Activated naive CD4-positive, alpha-beta T cell treated with anti-CD3 and anti-CD28 coated beads, Interleukin-2, amount 50 U/mL, for 16 hours (primary cell): ENCODE measurements around the gene KCND2.

Source experiments
- DNase-seq: peaks from one replicate; pipeline ENCODE4 v3.0.0-alpha.2; 2020

The KCND2 gene

DNA sequence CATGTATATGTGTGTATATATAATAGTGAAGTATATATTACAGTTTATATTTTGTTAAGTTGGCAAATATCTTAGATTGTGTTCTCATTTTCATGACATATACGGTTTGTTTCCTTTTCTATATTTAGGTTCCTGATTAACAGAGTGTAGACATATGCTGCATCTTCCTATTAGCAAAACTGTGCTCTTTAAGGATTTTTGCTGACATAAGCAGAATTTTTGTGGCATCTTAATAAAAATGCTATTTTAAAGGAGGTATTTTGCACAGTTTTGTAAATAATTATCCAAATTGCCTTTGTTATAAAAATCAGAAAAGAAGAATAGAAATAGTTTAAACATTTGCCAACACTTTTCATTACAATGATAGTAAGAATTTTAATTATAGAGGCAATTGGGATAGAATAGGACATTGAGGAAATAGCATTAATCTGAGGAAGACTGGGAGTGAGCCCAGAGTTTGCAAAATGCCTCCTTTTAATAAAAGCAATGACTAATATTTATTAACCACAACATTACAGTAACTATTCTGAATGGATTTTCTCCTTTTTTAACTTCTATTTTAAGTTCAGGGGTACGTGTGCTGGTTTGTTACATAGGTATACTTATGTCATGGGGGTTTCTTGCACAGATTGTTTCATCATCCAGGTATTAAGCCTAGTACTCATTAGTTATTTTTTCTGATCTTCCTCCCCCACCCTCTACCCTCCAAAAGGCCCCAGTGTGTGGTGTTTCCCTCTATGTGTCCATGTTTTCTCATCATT is 38.2 kb downstream of the KCND2 start:
- no peak for DNase-seq

DNA sequence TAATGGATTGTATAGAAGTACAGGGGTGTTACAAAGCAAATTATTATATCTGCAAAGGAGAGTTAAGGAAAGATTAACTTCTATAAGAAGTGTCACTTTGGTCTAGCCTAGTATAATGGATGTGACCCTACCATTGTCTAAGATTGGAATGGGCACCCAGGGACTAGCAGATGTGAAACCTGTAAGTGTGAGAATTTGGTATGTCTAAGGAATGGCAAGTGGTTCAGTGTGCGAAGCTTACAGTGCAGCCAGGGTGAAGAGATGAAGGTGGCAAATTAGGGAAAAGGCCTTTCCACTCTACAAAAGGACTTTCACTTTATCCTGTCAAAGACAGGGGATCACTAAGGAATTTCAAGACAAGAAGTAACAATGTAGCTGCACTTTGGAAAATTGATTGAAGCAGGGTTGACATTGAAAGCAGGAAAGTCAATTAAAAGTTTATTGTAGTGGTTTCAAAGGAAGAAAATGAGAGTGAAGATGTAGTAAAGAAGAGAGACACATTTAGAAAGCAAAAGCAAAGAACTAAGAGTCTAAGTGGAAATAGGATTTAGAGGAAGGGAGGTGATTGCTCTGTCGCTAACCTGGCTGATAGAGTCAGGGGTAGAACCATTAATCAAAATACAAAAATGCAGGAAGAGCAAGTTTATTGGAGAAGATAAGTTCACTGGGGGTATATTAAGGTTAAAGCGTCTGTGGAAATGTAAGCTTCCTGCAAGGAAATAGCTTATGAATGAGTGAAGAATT is 47.4 kb downstream of the KCND2 start:
- no peak for DNase-seq

DNA sequence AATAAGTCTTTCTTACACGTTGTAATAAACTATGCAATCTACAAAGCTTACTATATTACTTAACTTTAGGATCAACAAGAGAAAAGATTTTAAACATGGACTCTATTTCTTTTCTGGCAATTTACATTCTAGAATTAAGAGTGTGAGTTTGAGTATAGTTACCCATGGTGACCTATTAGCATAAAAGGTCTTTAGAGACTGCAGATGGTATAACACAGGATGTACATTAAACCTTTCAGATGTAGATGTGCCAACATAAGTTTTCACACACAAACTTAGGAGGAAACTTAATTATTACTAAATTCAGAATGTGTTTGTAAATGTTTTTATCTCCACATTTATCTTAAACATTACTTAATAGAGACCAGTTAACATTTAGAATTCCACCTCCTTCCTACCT is 54.1 kb downstream of the KCND2 start:
- no peak for DNase-seq

DNA sequence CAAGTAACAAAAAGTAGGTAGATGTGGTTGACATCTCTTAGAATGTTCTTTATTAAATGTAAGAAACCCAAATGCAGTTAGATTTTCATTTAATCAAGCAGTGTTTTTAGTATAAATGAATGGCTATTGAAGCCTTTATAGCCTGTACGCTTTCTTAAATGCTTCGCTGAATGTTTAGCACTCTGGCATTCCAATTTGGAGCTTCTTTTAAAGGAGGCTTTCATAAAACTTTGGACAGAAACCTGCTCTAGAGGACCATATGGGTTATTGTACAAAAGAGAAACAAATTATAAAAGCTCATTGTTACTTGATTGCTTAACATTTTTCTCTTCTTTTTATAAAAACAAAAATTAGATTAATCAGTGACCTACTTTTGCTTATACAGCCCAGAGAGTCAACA is 59.5 kb downstream of the KCND2 start:
- DNase-seq, result no peak

DNA sequence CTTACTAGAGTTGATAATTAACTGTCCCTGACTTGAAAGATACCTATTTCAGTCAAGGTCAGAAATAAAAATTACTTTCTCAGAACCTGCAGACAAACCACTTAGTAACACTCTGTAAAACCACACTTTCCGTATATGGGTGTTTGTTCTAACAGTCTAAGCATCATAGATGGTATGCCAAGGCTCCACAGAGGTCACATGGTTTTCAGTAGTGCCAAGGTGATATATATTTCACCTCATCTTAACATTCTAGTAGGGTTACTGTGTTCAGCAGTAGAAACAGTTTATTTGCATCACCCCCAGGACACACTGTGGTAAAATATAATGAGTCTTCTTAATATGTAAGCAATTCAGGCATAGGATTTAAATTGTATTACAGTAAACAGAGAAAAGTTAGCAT is 61.5 kb downstream of the KCND2 start:
- DNase-seq, result no peak

DNA sequence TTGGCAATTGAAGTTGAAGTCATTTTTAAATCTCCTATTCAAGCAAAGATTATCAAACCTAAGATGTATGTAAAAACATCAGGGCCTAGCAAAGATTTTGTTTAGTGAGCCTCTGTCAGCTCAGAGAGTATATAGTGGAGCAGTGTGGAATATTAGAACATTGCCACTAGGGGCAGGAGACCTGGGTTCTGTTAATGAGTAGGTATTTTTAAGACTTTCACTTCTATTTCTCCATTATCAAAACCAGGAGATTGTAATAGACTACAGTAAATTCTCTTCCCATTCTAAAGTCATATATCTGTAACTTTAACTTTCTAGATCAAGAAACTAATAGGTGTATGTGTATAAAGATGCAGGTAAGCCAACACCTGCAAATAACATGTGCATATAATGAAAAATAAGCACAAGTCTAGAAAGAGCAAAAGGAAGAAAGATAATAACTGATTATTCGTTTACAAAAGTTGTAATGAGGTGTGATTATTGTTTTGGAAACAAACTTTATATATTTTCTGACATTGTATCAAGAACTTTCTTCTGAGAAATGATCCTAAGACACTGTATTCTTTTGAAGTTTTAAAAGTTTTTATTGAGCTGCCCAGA is 64.4 kb downstream of the KCND2 start:
- DNase-seq, result no peak

DNA sequence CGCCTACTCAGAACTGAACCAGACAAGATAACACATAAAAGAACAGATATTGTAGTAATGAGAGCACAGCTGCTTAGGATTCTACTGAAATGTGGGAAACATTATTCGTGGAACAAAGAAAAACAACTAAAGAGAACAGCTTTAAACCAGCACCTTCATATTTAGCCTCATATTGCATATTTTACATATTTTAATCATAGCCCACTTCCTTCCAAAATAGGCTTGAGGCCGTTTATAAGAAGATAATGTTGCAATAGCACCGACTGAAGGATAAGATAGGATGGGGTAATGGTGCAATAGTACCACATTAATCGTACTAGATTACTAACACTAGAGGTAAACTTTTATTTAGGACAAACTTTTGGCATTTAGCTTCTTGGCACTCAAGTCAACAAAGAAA is 71.3 kb downstream of the KCND2 start:
- no peak for DNase-seq

DNA sequence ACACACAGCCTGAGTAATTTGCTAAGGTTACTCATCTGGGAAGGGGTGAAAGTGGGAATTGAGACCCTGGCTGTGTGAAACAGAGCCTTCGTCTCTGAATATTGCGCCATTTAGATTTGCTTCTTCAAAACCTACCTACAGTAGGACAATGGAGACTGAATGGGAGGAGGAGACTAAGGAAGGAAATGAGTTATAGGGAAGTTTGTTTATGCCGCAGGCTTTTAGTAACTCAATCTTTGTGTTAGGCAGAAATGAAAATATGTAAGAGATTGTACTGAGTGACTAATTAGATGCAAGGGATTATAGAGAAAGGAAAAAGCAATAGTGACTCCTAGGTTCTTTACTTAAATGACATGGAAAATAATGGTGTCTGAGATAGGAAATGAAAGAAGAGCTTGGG is 80.2 kb downstream of the KCND2 start:
- no peak for DNase-seq

DNA sequence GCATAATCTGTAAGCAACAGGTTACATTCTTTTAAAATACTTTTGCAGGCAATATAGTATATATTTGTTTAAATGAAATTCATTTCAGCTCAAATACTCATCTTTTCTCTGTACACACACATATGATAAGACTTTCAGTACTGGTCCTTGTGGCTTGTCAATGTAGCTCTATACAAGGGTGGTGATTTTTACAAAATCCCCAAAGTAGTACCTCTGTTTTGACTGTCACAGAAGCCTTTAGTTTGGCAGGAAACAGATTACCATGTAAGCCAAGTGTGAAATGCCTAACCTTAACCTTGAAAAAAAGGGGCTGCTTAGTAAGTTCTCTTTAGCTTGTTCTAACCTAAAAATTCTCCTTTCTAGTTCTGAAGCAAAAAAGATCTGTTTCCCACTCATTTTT is 87.9 kb downstream of the KCND2 start:
- no peak for DNase-seq

DNA sequence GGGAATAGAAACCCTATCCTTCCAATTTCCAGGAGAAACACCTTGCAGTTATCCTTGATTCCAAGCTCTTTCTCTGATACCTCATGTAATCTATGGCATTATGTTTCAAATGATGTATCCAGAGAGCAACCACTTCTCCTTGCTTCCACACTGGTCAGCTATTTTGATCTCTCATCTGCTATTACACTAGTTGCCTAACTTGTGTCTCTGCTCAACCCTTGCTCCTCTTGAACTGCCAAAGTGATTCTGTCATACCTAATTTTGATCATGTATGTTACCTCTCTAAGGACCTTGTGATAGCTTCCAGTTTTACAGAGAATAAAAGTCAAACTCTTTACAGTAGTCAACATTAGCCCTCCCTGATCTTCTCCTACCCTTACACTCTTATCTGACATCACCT is 90.4 kb downstream of the KCND2 start:
- no peak for DNase-seq

DNA sequence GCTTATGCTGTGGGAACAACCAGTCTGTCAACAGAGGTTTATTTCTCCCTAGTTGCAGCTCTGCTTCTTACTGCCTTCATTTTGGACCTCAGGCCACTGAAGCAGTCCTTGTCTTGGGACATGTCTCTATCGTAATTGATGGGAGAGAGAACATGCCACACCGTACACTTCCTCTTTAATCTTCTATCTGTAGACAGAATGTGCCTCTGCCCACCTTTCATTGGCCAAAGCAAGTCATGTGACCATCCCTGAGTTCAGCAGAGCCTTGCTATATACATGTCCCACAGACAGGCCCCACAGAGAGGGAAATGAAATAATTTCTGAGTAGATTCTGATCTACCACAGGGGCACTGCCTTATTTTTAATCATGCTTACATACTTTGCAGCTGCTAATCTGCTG is 98.0 kb downstream of the KCND2 start:
- DNase-seq, result no peak

DNA sequence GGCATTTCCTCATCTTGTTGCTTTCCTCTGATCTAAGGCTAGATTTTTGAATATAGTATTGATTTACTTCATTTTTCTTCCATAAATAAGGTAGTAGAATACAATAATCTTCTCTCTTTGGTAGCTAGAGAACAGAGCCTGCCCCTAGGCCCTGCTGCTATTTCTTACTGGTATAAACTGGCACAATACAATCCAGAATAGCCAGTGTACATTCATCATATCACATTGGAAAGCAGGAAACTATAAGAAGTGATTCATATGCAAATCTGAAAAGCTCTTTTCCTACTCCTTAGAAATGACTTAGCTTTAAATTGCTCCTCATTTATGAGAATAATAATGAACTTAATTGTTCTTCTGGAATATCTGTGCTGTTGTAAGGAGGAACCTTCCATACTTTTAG is 100.2 kb downstream of the KCND2 start:
- DNase-seq, result no peak

DNA sequence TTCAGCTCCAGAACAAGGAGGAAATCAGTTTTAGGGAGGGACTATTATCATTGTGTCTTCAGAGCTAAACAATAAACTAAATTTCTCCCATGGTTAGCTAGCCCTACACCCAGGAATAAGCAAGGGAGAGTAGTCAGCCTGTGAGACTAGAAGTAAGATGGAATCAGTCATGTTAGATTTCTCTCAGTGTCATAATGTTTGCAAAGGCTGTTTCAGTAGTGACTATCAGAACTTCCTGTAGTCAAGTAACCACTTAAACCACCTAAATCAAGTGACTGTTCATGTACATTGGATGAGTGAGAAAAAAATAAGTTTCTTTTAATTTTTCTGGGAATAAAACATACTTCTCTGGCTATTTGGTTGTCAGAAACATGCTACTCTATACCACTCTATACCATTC is 121.6 kb downstream of the KCND2 start:
- DNase-seq, result no peak

DNA sequence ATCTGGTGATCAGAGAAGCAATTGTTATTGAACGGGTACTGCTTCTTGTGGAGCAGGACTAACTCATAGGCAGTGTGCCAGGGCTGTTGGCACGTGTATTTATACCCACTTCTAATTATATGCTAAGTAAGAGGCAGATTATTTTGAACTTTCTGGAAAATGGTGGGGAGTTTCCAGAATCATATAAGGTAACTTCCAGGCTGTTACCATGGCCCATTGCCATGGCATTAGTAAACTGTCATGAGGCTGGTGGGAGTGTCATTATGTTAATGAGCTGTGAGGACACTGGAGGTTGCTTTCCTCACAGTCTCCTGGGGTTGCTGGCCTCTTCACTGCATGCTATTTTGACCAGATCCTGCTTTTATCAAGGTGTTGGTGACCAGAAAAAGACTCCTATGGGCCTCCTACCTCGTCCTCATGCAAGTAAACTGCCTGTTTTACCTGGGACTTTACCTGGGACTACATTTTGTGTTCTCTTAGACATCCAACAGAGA is 122.6 kb downstream of the KCND2 start:
- no peak for DNase-seq

DNA sequence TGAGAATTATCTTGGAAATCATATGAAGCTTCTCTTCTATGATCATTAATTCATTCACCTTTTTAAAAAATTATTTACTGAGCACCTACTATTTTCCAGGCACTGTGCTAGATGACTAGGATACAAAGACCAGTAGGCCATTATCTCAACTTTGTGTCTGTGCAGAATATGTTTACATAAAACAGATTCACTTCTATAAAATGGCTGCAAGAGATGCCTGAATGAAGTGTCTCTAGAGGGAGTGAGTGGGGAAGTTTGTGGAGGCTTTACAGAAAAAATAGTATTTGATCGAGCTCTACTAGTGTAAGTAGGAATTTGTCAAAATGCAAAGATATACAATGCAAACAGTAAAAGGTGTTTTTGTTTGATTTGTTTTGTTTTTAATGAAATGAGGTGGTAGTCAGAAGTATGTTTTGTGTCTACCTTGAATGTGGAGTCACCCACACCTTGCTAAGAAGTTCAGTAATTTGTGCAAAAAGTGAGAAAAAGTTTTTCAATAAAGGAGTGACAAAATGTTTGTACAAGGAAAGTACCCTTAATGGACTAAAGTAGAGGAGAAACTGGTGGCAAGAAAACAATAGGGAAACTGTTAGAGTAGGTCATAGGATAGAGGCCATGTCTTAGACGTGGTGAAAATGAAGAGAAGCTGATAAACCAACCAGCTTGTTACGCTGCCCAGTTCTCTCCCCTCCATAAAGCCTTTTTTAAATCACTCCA is 125.5 kb downstream of the KCND2 start:
- DNase-seq, result no peak

DNA sequence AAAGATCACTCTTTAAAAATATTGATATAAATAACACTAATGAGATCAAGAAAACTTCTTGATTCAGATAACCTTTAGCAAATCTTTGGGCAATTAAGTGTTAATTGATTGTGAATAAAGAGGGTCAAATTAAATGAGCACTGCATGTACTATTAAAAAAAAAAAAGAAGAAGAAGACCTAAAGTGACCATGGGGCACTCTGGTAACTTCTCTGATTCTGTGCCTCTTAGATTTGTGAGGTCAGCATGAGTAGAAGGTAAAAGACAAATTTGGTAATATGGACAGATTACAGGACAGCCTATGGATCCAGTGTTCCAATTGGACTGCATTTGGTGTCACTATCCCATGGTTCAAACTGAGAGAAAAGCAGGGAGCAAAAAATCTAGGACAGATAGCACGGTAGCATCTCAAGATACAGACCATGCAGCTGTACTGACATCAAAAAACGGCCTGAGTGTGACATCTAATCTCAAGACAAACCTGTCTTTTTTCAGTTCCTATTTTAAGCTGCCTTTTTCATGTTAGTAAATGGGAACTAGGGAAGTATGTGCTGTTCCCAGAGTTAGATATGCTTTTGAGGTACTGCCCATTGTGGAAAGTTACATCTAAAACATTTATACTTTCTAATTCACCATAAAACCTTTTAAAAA is 128.0 kb downstream of the KCND2 start:
- no peak for DNase-seq

DNA sequence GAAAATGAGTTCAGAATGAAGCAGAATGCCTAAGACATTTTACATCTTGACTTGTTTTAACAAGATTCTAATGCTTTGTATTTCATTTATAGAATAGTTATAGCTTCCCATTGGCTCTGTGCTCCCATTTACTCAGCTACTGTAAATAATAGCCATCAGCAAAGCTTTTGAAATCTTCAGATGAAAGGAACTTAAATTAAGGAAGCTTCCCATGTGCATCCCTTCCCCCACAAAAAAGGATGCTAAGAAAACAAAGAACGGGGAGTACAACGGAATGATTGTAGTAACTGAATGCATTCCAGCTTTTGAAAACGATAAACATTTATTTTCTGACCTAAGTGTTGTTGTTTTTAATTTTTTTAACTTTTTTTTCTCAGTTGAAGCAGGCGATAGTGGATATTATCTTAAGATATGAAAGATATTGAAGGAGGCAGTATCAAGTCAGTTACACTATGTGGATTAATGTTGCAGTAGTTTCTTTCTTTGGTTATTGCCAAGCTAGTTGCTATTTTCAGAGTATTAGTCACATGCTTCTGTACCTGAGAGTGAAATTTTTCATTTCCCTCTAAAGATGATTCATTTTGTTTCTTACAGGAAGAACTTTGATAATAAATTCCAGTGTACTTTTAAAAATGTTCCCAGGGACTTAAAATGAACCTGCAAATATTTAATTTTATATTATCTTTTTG is 129.2 kb downstream of the KCND2 start:
- DNase-seq, result no peak

DNA sequence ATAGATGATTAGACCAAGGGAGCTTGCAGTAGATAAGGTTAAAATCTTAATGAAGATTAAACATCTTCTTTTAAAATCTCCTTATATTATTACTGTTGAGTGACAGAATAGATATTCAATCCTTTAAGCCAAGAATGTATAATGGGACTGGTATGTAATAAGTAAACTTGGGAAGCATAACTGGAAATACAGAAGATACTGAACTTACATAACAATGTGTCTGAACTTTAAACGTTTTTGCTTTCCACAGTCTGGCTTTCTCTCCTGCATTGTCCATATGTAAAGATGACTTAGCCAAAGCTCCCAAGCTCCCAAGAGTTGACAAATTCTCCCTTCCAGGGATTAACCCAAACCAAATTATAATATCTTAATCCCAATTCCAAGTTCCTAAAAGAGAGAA is 129.8 kb downstream of the KCND2 start:
- no peak for DNase-seq

DNA sequence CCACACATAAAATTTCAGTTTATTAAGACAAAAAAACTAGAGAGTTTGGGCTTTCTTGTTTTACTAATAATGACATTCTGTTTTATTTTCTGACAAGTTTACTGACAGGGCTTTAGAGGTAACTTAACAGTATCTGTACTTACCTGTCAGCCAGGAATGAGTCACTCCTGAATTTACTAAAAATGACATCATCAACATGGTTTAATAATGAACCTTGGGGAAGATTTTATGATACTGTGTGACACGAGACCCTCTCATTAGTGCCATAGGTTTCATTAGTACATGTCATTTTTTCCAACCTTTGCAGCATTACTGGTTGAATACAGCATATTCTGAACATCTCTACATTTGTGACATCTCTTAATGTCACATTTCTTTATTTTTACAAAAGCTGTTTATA is 131.1 kb downstream of the KCND2 start:
- no peak for DNase-seq

DNA sequence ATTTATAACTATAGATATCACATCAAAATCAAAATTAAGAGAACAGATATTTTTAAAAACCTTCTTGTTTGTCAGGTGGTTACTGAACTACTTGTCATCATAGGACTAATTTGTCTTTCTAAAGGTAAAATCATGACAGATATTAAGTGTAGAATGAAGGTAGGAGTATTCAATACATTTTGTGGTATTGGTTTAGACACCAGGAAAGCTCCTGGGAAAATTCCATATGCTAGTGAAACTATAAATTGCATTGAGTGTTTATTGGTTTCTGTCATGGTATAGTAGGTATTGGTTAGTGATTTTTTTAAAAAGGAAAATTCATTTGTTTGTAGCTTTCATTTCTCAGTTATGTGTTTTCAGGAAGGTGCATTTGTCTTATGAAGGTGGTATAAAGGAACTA is 132.7 kb downstream of the KCND2 start:
- no peak for DNase-seq

DNA sequence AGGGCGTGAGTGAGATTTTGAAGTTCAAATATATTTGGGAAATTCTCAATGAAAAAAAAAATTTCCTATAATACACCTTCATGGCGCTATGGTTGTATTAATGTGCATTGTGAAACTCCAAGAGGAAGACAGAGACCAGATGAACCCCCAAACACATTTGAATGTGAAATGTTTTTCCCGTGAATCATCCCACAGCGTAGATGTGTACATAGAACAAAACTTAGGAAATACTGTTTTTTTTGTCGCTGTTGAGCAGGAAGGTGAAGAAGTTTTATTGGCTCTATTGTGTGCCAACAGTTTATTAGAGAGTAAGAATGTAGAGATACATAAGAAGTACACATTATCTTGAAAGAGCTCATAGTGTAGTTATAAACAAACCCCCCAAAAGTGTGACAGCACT is 134.0 kb downstream of the KCND2 start:
- no peak for DNase-seq
